ENCODE data around the gene RERE.
A peak's percentile ranks its signal among the peaks of the same experiment; 100 is the strongest.

The RERE gene

GRCh38 chr1:8684590-8684989 lies 132.8 kb downstream of the RERE start:
- DNase-seq = no peak

- DNase-seq = no peak
These were observed 134.9 kb downstream of the RERE start for GRCh38 chr1:8682573-8682972.

- DNase-seq = no peak
These were observed 135.5 kb downstream of the RERE start for GRCh38 chr1:8681911-8682310.

DNA sequence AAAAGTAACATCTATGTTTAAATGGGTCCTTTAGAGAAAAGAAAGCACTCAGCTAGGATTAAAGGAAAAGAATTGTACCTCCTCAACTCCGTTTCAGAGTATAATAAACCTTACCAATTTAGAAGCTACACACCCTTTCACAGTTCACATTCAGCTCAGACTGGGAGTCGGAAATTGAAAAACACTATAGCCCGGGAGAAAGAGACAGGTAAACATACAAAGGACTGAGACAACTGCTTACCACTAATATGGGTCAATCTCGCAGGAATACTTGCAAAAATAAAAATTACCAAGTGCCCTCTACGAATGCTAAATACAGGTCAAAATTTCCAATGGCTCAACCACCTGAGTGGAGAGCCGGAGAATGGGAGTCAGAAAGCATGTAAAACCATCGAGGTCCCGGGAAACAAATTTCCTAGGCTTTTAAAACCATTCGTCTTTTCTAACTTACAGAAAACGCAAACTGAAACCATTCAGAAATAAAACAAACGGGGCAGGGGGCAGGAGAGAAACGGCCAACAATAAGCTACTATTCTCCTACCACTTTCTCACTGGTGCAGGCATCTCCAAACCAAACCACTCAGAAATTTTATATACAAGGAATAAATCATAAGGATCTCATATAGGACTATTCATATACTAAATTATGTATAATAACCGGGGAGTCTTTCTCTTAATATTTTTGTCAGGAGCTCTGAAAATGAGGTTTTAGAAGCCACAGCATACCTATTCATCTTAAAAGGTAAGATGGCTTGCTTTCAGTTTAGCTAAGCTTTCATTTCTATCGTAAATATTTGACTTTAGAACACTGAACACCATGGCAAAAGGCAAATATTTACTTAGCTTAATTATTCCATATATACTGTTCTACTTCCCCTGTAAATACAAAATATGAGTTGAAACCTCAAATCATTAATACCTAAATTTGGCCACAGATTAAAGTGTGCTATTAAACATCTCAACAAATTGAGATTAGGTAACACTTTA lies 136.5 kb downstream of the RERE start:
- DNase-seq = no peak

GRCh38 chr1:8679929-8680663 lies 137.3 kb downstream of the RERE start:
- no peak for DNase-seq

DNA sequence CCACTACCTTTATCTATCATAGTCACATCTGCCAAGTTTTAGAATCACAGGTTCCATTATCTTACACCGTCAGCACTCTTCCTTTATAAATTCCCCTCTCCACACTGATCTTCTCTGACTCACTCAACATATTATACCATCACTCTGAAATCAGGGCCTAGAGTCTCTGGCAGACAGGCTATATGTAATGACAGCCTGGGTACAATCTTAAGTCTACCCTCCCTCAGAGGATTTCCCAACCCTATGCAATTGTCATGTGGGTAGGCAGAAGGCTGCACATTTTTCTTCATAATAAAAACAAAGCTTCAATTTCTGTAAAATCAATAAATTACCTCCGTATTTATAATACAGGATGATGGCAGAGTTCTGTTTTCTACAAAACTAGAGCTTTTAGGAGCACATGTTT lies 138.0 kb downstream of the RERE start:
- no peak for DNase-seq

DNA sequence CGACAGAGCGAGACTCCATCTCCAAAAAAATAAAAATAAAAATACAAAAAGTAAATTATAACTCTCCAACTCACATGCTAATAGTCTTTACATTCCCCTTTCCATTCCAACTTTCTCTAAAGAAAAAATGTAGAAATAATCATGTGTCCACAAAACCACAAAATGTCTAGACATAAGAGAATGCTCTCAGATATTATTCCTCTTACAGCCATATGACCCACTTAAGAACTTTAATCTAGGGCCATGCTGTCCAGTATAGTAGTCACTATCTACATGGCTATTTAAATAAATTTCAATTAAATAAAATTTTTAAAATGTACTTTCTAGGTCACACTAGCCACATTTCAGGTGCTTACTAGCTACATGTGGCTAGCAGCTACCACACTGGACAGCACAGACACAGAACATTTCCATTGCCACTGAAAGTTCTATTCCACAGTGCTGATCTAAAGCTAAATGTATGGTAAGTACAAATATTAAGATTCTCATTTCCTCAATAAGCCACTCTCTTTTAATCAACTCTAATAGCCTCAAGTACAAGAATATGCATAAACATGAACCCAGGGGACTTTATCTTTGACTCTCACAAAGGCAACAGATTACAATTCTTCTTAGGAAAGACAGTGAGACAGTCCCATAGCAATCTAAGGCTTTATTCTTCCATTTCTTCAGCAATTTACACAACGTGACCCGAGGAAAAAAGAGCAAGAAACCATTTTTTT lies 138.6 kb downstream of the RERE start:
- DNase-seq = peak in 1 of 2 donors; percentile 19

- no peak for DNase-seq
These were observed 139.7 kb downstream of the RERE start for GRCh38 chr1:8677782-8678181.

DNA sequence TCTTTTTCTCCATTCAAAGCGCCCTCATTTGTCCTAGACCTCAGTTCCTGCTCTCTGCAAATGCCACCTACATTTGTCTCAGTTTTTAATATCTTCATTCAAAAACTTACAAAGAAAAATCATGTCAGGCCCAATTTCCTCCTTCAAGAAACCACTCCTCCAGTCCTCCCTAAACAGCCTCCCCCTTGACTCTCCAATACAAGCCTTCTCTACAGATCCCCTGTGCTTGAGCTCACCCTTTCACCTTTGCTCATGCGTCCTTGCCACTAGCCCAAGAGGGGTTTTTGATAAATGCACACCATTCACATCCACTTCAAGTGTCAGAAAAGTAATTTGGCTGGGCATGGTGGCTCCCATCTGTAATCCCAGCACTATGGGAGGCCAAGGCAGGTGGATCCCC lies 140.6 kb downstream of the RERE start:
- DNase-seq = no peak

DNA sequence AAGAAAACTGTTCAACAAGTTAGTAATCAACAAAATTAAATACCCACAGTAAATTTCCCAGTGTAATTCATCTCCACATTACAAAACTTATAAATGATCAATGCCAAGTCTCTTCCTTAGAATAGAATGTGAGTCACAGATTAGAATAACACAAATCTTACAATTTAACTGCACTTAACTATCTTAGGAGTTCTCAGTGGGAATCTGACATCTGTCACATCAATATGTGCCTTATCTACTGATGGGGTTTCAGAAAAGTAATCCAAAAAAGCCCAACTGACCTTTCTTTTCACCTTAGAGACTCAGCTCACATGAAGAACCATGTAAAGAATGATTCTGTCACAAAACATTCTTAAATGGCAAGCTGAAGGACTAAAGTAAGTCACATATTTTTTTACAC lies 141.4 kb downstream of the RERE start:
- no peak for DNase-seq

GRCh38 chr1:8674912-8675311 lies 142.5 kb downstream of the RERE start:
- DNase-seq = no peak

GRCh38 chr1:8674481-8674880 lies 143.0 kb downstream of the RERE start:
- DNase-seq = peak in 1 of 2 donors; percentile 15

DNA sequence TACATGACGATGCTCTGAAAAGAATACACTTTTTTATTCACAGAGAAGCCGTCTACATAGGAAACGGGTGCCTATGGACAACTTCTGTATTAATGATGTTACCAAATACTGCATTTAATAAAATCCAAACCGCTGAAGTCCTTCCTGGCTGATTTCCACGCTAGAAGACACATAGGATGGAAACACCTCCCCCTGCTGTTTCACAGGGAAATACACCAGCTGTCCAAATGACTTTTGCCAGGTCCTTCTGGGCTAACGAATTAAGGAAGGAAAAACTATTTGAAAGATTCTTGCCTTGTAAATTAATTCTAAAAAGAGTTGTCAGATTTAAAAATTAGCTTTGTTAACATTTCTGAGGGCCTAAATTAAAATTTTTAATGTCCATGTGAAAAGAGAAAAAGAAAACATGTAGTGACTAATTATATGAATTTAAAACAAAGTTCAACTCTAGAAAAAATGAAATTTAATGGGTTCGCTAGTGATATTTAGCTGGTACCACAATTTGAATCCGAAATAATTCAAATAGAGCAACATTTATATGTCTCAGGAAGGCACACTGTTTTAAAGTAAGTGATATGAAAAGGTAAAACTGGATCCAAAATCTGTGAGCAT lies 146.0 kb downstream of the RERE start:
- peak; percentile 63 to 71 for DNase-seq

GRCh38 chr1:8670371-8670818 lies 147.0 kb downstream of the RERE start:
- DNase-seq = no peak

DNA sequence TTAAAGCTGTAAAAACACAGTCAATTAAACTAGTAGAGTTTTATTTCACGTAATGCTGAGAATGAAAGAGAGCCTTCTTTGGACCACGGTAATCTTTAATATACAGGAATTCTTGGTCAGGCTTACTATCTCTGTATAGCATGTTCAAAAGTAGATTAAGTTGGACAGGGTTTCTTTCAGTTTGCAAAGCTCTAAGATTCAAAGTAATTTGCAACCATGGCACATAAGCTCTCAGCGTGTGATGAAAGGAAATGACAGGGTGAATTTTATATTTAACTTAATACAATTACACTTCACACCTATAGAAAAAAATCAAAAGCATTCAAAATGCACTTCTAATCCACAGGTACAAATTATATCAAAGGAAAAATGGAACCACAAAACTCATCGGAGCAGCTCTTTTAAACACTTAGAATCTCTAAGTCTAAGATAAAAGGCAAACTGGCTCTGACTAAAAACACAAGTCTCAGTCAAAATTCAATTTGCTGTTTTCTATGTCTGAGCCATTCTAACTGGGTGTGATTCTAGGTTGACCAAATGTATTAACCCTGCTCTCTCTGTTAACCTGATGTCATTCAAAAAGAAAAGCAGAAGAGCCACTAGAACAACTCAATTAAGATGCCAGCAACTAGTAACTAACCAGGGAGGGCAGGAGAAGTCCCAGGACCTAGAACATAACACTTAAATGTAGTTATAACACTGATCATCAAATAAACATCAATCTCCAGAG lies 147.7 kb downstream of the RERE start:
- no peak for DNase-seq

GRCh38 chr1:8667869-8668594 lies 149.4 kb downstream of the RERE start:
- no peak for DNase-seq

GRCh38 chr1:8666389-8667167 lies 150.9 kb downstream of the RERE start:
- DNase-seq = no peak

DNA sequence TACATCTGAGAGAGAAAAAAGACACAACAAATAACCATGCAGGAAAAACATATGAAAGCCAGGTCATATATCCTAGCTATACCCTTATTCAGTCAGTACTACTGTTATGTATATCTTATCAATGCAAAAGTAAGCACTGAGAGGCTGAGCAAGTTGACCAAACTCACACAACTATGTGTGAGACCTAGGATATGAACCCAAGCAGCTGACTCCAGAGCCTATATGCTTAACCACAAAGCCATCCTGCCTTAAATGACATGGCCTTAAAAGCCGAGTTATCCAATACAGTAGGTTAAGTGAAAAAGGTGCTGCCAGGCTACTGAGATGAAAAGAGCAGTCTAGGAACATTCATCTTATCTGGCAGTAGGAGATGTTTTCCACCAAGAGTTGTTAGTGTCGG lies 151.6 kb downstream of the RERE start:
- DNase-seq = no peak

- DNase-seq = no peak
These were observed 152.6 kb downstream of the RERE start for GRCh38 chr1:8664887-8665286.

GRCh38 chr1:8663915-8664329 lies 153.5 kb downstream of the RERE start:
- DNase-seq = peak; percentile 58 to 68

All from inflammatory macrophage (primary cell).